Stimulated activated naive CD8-positive, alpha-beta T cell treated with anti-CD3 and anti-CD28 coated beads, Interleukin-15, amount 100 ng/mL, for 72 hours (primary cell): Measurements from ENCODE around the gene LCN10.
"Not testable (repeated sequence)": the region's sequence is repeated elsewhere in the genome, so short reads cannot be mapped to it uniquely, and the experiment has no call there.

Experiments
- ATAC-seq: fragments of 150-1000 bp; cut with Tn5 transposase; 2 replicates; pipeline ENCODE4 v1.10.0; 2021; ENCODE audit warnings: mild to moderate bottlenecking, moderate library complexity
- DNase-seq, 2 donors: peaks; one replicate each; pipeline ENCODE4 v3.0.0; 2021 to 2022
- H3K27ac Mint-ChIP-seq, 2 donors: one replicate each; pipeline ENCODE4 v1.8.0; 2022; ENCODE audit warnings: mild to moderate bottlenecking in 2 of 2, mixed read lengths in 2 of 2, moderate library complexity in 2 of 2
- H3K27me3 Mint-ChIP-seq: one replicate; pipeline ENCODE4 v1.8.0; 2022; ENCODE audit warnings: mixed read lengths
- H3K4me1 Mint-ChIP-seq: one replicate; pipeline ENCODE4 v1.8.0; 2022; ENCODE audit warnings: mild to moderate bottlenecking, mixed read lengths
- H3K4me3 Mint-ChIP-seq, 2 donors: one replicate each; pipeline ENCODE4 v1.8.0; 2022; ENCODE audit warnings: mild to moderate bottlenecking in 2 of 2, mixed read lengths in 2 of 2, moderate library complexity in 1 of 2
- H3K9me3 Mint-ChIP-seq, 2 donors: one replicate each; pipeline ENCODE4 v1.8.0; 2022; ENCODE audit warnings: mixed read lengths in 2 of 2

LCN10 gene

GRCh38 chr9:136712690-136713544, 29.8 kb downstream of the LCN10 start:
- ATAC-seq = peak; percentile 11
- Mint-ChIP-seq H3K9me3 (no peaks in the 10 kb centered on the region), H3K27ac (no peak overlapping the region)

DNA sequence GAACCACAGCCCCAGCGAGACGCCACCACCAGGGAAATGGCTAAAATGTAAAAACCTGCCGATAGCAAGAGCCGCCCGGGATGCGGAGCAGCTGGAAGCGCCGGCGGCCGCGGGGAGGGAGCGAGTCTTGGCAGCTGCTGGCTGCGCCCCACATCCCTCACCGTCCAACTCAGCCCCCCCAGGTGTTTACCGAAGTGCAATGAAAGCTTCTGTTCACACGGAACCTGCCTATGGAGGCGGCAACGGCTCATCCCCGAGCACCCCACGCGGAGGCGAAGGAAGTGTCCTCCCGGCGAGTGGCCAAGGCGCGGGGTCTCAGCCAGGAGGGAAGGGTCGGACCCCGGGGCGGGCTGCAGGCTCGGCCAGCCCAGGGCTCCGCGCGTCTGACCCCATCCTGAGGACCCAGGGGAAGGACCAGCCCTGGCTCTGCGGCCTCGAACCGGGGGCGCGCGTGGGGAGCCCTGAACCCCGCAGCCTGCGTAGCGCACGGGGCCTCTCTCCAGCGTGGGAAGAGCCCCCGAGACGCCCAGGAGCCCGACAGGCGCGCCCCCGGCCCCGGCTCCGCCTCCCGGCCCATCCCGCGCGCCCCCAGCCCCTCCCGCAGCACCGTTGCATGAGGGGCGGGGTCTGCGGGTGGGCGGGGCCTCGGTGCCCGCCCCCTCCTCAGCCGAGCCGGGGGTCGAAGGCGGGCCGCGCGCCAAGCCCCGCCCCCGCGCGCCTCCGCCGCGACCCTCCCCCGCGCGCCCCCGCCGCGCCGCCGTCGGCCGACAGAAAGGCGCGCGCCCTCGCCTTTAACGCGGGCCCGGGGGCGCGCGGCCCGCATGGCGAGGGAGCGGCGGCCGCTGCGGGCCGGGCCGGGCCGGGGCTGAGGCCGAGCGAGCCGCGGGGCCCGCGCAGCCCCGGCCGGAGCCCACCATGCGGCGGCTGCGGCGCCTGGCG, 30.7 kb downstream of the LCN10 start, which contains the start of gene DIPK1B:
DIPK1B (plus strand) TSS at position 822 of the 939 bp plus-strand sequence; CDS start at position 916, 94 bp downstream.
- Mint-ChIP-seq H3K4me1 (peaks cover 18% of the 10 kb centered on the region), H3K9me3 (no peaks in the 10 kb centered on the region), H3K27me3 (peaks cover 71% of the 10 kb centered on the region), H3K4me3 (peak within 1 kb of the TSS; percentile 67 to 74), H3K27ac (peak within 1 kb of the TSS in 1 of 2 donors; percentile 20)
- ATAC-seq (no peak), DNase-seq (no peak)

More at GRCh38 chr9:136712690-136713544, 29.8 kb downstream of the LCN10 start:
- peaks cover 18% of the 10 kb centered on the region for H3K4me1 Mint-ChIP-seq
- H3K27me3 Mint-ChIP-seq = peaks cover 71% of the 10 kb centered on the region
- peak overlapping the region in 1 of 2 donors; percentile 57 for H3K4me3 Mint-ChIP-seq
- DNase-seq = no peak

DNA sequence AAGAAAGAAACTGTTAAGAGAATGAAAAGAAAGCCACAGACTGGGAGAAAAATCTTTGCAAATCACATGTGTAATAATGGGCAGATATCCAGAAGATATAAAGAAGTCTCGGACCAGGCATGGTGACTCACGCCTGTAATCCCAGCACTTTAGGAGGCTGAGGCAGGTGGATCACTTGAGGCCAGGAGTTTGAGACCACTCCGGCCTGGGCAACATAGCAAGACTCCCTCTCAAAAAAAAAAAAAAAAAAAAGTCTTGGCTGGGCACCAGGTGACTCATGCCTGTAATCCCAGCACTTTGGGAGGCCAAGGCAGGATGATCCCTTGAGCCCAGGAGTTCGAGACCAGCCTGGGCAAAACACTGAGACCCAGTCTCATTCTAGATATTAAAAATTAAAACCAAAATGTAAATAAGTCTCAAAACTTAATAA, 31.5 kb downstream of the LCN10 start:
- not testable (repeated sequence) for H3K9me3 Mint-ChIP-seq, H3K27ac Mint-ChIP-seq, ATAC-seq, DNase-seq
- H3K4me1 Mint-ChIP-seq = peaks cover 18% of the 10 kb centered on the region
- peaks cover 72% of the 10 kb centered on the region for H3K27me3 Mint-ChIP-seq
- peak overlapping the region; percentile 67 to 74 for H3K4me3 Mint-ChIP-seq

DNA sequence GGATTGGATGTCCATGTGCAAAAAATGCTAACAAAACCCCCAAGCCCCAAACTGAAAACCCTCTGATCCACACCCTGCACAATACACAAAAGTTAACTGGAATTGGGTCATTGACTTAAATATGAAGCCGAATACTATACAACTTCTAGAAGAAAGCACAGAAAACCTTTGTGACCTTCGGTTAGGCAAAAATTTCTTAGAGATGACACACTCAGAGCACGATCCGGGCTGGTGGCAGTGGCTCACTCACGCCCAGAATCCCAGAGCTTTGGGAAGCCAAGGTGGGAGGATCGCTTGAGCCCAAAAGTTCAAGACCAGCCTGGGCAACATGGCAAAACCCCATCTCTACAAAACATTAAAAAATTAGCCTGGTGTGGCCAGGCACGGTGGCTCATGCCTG, 32.2 kb downstream of the LCN10 start:
- DNase-seq = no peak
- Mint-ChIP-seq H3K9me3 (no peaks in the 10 kb centered on the region), H3K27me3 (peaks cover 72% of the 10 kb centered on the region), H3K4me1 (peaks cover 18% of the 10 kb centered on the region), H3K27ac (no peak overlapping the region), H3K4me3 (no peak overlapping the region)
- no peak for ATAC-seq

DNA sequence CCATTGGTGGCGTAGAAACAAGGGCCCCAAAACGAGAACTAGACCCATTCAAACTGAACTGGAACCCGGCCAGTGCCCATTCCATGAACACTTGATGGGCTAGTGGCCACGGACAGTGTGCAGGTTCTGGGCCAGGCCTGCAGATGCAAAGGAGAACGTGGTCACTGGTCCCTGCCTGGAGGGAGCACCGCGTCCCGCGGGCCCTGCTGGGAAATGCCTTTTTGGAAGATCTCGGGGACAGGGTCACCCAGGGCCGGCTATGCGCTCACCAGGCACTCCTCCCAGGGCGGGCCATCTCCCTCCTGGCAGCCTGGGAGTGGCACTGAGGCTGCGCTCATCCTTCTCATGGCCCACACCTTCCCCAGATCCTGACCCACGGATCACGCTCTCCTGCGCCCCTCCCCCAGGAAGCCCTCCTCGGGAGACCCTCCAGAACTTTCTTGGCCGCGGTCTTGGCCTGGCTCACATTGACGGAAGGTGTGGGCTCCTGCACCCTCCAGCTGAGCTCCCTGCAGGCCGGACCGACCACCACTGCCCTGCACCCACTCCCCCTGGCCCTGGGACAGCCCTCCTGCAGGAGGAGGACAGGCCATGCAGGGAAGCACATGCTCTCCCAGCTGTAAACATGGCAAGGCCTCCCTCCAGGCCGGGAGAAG, 33.2 kb downstream of the LCN10 start:
- no peak overlapping the region for H3K27ac Mint-ChIP-seq
- H3K4me3 Mint-ChIP-seq = no peak overlapping the region
- H3K4me1 Mint-ChIP-seq = peaks cover 18% of the 10 kb centered on the region
- ATAC-seq (no peak), DNase-seq (no peak)
- peaks cover 71% of the 10 kb centered on the region for H3K27me3 Mint-ChIP-seq
- no peaks in the 10 kb centered on the region for H3K9me3 Mint-ChIP-seq

GRCh38 chr9:136707849-136708517, 34.8 kb downstream of the LCN10 start:
- peaks cover 55% of the 10 kb centered on the region for H3K27me3 Mint-ChIP-seq
- ATAC-seq = no peak
- H3K4me3 Mint-ChIP-seq = no peak overlapping the region
- no peak for DNase-seq
- H3K4me1 Mint-ChIP-seq = peaks cover 11% of the 10 kb centered on the region
- peak overlapping the region in 1 of 2 donors; percentile 67 for H3K27ac Mint-ChIP-seq
- H3K9me3 Mint-ChIP-seq = no peaks in the 10 kb centered on the region

- H3K4me3 Mint-ChIP-seq = no peak overlapping the region
- no peak overlapping the region for H3K27ac Mint-ChIP-seq
- DNase-seq = no peak
- peaks cover 20% of the 10 kb centered on the region for H3K4me1 Mint-ChIP-seq
- ATAC-seq = no peak
- peaks cover 53% of the 10 kb centered on the region for H3K27me3 Mint-ChIP-seq
- H3K9me3 Mint-ChIP-seq = no peaks in the 10 kb centered on the region
Observed at GRCh38 chr9:136707011-136707410, 35.7 kb downstream of the LCN10 start.

DNA sequence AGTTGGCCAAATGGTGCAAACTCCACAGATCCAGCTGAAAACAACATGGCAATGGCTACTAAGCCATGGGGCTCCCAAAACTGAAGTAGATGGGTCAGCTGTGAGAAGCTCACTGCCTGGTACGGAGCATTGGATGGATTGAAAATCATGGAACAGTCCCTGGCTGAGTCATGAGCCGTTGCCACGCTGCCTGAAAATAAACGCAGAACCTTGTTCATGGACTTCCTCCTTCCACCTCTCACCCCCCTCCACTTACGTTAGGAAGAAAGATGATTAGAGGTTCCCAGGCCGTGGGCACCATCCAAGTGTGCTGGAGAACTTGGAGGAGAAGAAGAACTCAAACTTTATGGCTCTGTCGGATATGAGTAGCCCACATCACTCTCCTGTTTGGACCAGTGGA, 37.2 kb downstream of the LCN10 start:
- no peak overlapping the region for H3K27ac Mint-ChIP-seq
- H3K4me3 Mint-ChIP-seq = no peak overlapping the region
- H3K9me3 Mint-ChIP-seq = no peaks in the 10 kb centered on the region
- peaks cover 29% of the 10 kb centered on the region for H3K4me1 Mint-ChIP-seq
- ATAC-seq (no peak), DNase-seq (no peak)
- peaks cover 39% of the 10 kb centered on the region for H3K27me3 Mint-ChIP-seq

GRCh38 chr9:136704741-136705140, 38.0 kb downstream of the LCN10 start:
- H3K27ac Mint-ChIP-seq, DNase-seq, H3K9me3 Mint-ChIP-seq, ATAC-seq, H3K4me3 Mint-ChIP-seq: not testable (repeated sequence)
- Mint-ChIP-seq H3K4me1 (peaks cover 36% of the 10 kb centered on the region), H3K27me3 (peaks cover 30% of the 10 kb centered on the region)

- no peak overlapping the region for H3K27ac Mint-ChIP-seq
- no peak overlapping the region for H3K4me3 Mint-ChIP-seq
- H3K9me3 Mint-ChIP-seq = no peaks in the 10 kb centered on the region
- H3K27me3 Mint-ChIP-seq = peaks cover 24% of the 10 kb centered on the region
- ATAC-seq (no peak), DNase-seq (no peak)
- H3K4me1 Mint-ChIP-seq = peaks cover 41% of the 10 kb centered on the region
Observed at GRCh38 chr9:136703276-136703860, 39.4 kb downstream of the LCN10 start.

DNA sequence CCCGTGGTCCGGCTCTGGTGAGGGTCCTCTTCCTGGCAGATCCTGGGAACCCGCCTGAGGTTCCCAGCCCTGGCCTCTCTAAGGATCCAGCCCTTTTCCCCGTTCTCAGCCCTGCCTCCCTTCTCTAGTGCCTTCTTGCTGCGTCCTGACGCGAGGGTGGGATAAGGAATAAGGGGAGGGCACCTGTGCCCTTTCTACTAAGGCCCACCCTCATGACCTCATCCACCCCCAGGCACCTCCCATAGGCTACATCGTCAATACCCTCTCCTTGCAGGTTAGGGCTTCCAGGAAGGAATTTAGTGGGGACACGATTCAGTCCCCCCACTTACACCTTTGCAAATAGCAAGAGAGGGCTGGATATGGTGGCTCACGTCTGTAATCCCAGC, 41.1 kb downstream of the LCN10 start:
- H3K4me1 Mint-ChIP-seq = peaks cover 55% of the 10 kb centered on the region
- H3K9me3 Mint-ChIP-seq = no peaks in the 10 kb centered on the region
- H3K27ac Mint-ChIP-seq = peak overlapping the region; percentile 94
- DNase-seq (no peak), ATAC-seq (peak; percentile 6)
- H3K4me3 Mint-ChIP-seq = peak overlapping the region; percentile 79 to 85
- peaks cover 31% of the 10 kb centered on the region for H3K27me3 Mint-ChIP-seq

GRCh38 chr9:136700959-136701667, 41.6 kb downstream of the LCN10 start:
- H3K4me1 Mint-ChIP-seq = peaks cover 60% of the 10 kb centered on the region
- peaks cover 29% of the 10 kb centered on the region for H3K27me3 Mint-ChIP-seq
- peak; percentile 96 for ATAC-seq
- DNase-seq = peak; percentile 72 to 81
- no peaks in the 10 kb centered on the region for H3K9me3 Mint-ChIP-seq
- peak overlapping the region; percentile 94 for H3K27ac Mint-ChIP-seq
- H3K4me3 Mint-ChIP-seq = peak overlapping the region; percentile 79 to 85

- peaks cover 68% of the 10 kb centered on the region for H3K4me1 Mint-ChIP-seq
- peak overlapping the region; percentile 79 to 85 for H3K4me3 Mint-ChIP-seq
Observed at GRCh38 chr9:136700304-136700703, 42.4 kb downstream of the LCN10 start.

More at GRCh38 chr9:136700304-136700703, 42.4 kb downstream of the LCN10 start:
- Mint-ChIP-seq H3K27me3 (peaks cover 21% of the 10 kb centered on the region), H3K9me3 (no peaks in the 10 kb centered on the region), H3K27ac (peak overlapping the region in 1 of 2 donors; percentile 42)
- ATAC-seq (no peak), DNase-seq (no peak)
